ENCODE data around the gene VGLL2.
"Not testable (repeated sequence)": the region's sequence is repeated elsewhere in the genome, so short reads cannot be mapped to it uniquely, and the experiment has no call there.

VGLL2 gene, protein sequence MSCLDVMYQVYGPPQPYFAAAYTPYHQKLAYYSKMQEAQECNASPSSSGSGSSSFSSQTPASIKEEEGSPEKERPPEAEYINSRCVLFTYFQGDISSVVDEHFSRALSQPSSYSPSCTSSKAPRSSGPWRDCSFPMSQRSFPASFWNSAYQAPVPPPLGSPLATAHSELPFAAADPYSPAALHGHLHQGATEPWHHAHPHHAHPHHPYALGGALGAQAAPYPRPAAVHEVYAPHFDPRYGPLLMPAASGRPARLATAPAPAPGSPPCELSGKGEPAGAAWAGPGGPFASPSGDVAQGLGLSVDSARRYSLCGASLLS

DNA sequence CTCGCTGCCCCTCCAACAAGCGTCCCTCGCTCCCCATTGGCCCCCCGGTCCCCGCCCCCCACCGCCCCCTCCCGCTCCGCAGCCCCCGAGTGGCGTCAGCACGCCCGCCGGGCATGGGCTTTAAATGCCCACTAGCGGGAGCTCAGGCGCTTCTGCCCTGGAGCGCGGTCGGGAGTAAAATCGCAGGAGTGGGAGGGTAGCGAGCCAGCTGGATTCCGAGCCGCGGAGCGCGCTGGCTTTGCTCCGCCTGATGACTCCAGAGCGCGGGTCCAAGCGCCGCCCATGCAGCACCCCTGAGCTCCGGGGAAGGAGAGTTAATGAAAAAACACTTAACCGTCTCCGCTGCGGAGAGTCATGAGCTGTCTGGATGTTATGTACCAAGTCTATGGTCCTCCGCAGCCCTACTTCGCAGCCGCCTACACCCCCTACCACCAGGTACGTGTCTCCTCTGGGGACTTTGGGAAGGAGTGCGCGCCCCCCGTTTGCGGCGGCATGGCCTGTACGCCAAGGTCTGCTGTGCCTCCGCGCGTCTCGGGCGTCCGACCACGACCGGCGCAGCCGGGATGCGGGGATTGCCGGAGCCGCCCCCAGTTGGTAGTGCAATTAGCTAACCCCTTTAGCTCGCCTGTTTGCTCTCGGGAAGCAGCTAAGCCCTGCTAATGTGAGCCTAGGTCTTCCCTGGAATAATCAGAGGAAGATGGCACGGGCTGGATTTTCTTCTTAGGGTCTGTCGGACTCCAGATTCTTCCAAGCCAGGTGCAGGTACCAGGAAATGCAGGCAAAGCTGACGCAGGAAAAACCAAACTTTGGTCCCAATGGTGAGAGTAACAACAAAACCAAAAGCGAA lies at the start of gene VGLL2:
VGLL2 (plus strand) TSS at position 149 of the 847 bp plus-strand sequence; CDS start at position 355, 206 bp downstream.
- DNase-seq = no peak

DNA sequence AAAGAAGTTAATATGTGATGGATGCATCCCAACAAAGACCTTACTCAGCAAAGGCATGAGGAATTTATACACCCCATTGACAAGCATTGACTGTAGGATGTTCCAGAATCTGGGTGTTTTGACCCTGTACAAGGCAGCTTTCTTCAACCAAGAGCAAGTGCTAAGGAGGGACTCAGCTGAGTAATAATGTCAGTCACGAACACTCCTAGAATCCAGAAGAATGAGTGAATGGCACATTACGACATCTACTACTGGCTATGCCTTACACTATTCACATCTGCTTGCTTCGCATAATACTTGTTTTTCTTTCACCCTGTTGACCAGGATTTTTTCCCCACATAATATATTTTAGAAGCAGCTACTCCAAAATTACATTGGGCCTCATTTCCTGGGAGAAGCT lies 42.5 kb upstream of the VGLL2 start:
- DNase-seq = no peak

GRCh38 chr6:117226778-117227177 lies 38.6 kb upstream of the VGLL2 start:
- no peak for DNase-seq

- no peak for DNase-seq
Observed at GRCh38 chr6:117227245-117227962, 38.0 kb upstream of the VGLL2 start.

DNA sequence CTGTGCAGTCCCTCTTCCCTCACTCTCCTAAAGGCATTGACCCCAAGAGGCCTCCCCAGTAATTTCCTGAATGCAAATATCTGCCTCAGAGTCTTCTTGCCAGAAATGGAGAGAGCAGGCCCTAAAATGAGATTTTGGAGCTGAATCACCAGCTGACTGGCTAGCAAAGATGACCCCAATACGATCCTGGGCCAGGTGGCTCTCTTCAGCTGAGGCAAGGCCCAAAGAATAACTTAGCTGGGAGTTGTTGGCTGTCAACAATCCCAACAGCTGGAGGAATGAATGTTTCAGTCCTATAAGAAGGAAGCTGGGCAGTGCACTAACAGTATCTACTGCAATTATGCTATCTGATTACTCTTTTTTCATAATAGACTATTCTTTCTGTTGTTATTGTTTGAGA lies 37.2 kb upstream of the VGLL2 start:
- no peak for DNase-seq

DNA sequence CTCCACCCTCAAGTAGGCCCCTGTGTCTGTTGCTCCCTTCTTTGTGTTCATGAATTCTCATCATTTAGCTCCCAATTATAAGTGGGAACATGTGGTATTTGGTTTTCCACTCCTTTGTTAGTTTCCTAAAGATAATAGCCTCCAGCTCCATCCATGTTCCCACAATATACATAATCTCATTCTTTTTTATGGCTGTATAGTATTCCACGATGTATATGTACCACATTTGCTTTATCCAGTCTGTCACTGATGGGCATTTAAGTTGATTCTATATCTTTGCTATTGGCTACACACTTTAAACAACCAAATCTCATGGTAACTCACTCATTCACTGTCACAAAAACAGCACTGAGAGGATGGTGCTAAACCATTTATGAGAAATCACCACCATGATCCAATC lies 35.5 kb upstream of the VGLL2 start:
- DNase-seq = no peak

GRCh38 chr6:117231466-117231865 lies 33.9 kb upstream of the VGLL2 start:
- no peak for DNase-seq

GRCh38 chr6:117232196-117232595 lies 33.2 kb upstream of the VGLL2 start:
- no peak for DNase-seq

DNA sequence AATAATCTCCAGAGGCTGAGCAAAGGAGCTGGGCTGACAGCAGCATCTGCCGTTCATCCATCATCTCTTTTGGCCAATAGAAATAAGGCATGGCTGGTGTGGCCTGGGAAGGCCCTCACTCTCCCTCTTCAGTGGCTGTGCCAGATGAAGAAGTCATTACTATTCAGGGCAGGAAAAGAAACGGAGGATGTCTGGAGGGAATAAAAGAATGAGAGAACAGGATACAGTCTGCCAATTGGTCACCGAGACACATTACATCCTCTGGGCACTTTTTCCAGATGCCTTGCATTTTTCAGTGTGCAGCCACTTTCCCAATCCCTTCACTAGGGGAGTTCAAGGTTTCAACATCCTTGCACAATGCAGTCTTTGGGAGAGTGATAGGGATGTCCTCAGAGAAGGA lies 32.2 kb upstream of the VGLL2 start:
- DNase-seq = no peak

- DNase-seq = no peak
Observed at GRCh38 chr6:117237561-117237960, 27.8 kb upstream of the VGLL2 start.

GRCh38 chr6:117244571-117244970 lies 20.8 kb upstream of the VGLL2 start:
- not testable (repeated sequence) for DNase-seq

DNA sequence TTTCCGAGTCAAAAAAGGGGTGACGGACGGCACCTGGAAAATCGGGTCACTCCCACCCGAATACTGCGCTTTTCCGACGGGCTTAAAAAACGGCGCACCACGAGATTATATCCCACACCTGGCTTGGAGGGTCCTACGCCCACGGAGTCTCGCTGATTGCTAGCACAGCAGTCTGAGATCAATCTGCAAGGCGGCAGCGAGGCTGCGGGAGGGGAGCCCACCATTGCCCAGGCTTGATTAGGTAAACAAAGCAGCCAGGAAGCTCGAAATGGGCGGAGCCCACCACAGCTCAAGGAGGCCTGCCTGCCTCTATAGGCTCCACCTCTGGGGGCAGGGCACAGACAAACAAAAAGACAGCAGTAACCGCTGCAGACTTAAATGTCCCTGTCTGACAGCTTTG lies 20.4 kb upstream of the VGLL2 start:
- DNase-seq = not testable (repeated sequence)

- no peak for DNase-seq
Observed at GRCh38 chr6:117253785-117254184, 11.6 kb upstream of the VGLL2 start.

DNA sequence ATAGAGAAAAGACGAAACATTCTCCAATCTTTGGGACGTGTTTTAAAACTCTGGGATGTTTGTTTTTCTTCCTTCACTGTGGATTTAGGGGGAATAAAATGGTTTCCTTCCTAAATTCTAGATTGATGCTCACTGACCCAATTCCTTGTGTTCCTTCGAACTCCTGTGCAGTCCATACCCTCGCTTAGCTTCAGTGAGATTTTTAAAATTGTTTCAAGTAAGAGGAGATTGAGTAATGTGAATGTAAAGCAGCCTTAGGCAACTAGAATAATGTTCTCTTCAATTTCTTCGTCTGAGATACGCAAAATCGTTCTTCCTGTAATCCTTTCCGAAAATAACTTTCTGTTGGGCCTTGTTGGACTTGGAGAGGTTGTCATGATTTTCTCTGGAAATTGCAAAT lies 2.6 kb upstream of the VGLL2 start:
- DNase-seq = no peak

- no peak for DNase-seq
Observed at GRCh38 chr6:117263353-117263927, 1.9 kb upstream of the VGLL2 start.

DNA sequence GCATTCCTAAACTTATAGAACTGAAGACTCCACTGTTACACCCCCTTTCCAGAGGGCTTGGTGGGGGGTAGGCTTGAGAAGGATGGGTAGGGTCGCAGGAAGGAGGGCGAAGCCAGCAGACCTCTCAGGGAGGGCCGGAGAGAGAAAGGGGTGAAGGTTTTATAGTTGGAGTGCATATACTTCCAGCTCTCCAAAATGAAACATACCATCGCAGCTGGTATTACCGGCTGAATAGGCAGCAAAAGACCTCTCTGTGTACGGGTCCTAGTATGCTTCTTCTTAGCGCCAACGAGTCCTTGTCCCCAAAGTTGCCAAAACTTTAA lies 1.0 kb upstream of the VGLL2 start:
- no peak for DNase-seq

- DNase-seq = no peak
Observed at GRCh38 chr6:117264692-117265409, 507 bp upstream of the VGLL2 start.

GRCh38 chr6:117266257-117267053 lies 1.1 kb downstream of the VGLL2 start:
- no peak for DNase-seq

DNA sequence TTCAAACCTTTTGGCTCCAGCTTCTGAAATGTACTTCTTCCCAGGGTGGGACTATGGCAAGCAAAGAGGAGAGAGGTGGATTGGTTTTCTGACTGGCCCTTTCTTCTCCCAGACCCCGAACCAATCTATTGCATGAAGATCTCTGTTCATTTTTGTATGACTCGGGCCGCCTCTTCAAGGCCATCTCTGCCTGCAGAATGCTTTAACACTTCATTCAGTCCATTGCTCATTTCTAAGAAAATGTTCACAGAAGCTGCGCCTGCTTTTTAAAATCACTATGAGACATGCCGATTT lies 1.6 kb downstream of the VGLL2 start:
- no peak for DNase-seq

GRCh38 chr6:117267766-117268534 lies 2.6 kb downstream of the VGLL2 start:
- DNase-seq = no peak

GRCh38 chr6:117268924-117269323 lies 3.6 kb downstream of the VGLL2 start:
- no peak for DNase-seq
